Fibroblast of upper back skin (primary cell): ENCODE data around the gene DLGAP4.

Experiments
- DNase-seq: peaks from one replicate; pipeline ENCODE4 v3.0.0-alpha.2; 2013

Gene DLGAP4

GRCh38 chr20:36308353-36308752 lies 2.2 kb downstream of the DLGAP4 start:
- DNase-seq = no peak

GRCh38 chr20:36308986-36309385 lies 2.8 kb downstream of the DLGAP4 start:
- no peak for DNase-seq

- DNase-seq = no peak
These were observed 3.5 kb downstream of the DLGAP4 start for GRCh38 chr20:36309643-36310042.

GRCh38 chr20:36310215-36310981 lies 4.3 kb downstream of the DLGAP4 start:
- no peak for DNase-seq

DNA sequence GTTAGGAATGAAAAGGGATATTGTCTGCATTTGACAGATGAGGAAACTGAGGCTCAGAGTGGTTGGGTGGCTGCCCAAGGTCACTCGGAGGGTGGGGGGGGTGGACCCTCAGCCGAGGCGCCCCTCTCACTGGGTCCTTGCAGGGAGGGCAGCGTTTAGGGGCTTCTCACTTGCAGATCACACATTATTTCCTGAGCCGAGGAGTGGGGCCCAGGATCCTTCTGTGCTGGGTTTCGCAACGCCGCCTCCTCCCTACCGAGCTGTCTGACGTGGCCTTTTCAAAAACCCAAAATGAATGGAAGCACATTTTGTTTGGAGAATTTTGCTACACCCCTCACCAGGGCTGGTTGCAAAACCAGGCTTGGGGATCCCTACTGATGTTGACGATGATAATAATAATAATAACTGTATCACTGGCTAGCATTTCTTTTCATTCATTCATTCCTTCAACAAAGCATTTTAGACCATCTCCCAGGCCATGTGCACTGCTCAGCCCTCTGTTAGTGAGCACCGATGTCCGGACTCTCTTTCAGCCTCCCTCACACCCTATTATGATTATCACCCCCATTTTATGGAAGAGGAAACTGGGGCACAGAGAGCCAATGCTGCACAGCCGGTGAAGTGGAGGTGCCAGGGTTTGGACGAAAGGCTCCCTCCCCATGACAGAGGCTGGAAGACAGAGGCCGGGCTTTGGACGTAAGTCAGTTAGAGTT lies 5.2 kb downstream of the DLGAP4 start:
- no peak for DNase-seq

- DNase-seq = no peak
These were observed 6.0 kb downstream of the DLGAP4 start for GRCh38 chr20:36311854-36312723.

DNA sequence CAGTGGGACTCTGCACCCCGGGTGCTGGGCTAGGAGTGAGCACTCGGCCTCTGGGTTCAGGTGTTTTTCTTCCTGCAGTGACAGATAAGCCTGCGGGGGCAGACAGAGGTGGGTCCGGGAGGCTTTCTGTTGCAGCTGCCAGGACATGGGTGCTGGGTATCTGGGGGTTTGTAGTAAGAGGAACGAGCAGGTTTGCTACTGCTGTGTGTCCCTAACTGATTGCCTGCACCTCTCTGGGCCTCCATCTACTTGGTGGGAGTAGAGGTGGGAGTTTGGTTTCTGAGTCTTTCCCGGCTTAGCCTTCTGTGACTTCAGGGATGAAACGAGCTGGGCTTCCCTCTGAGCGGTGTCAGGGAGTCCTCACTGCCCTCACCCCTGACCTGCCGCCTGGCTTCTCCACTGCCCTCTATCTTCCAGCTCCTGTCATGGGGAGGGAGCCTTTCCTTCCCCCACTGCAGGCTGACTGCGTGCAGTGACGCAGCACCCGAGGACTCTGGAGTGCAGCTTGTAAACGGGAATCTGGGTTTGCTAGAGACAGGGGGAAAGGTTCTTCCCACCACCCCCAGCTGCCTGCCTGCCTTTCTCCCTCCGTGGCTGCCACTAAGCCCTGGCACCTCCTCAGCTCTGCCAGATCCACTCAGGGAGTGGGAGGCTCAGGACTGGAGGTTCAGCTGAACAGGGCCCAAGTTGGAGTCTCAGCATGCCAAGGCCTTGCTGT lies 6.7 kb downstream of the DLGAP4 start:
- DNase-seq = no peak

- DNase-seq = no peak
These were observed 7.3 kb downstream of the DLGAP4 start for GRCh38 chr20:36313476-36313875.

- DNase-seq = no peak
These were observed 7.8 kb downstream of the DLGAP4 start for GRCh38 chr20:36313926-36314325.

- DNase-seq = no peak
These were observed 8.8 kb downstream of the DLGAP4 start for GRCh38 chr20:36314734-36315544.

DNA sequence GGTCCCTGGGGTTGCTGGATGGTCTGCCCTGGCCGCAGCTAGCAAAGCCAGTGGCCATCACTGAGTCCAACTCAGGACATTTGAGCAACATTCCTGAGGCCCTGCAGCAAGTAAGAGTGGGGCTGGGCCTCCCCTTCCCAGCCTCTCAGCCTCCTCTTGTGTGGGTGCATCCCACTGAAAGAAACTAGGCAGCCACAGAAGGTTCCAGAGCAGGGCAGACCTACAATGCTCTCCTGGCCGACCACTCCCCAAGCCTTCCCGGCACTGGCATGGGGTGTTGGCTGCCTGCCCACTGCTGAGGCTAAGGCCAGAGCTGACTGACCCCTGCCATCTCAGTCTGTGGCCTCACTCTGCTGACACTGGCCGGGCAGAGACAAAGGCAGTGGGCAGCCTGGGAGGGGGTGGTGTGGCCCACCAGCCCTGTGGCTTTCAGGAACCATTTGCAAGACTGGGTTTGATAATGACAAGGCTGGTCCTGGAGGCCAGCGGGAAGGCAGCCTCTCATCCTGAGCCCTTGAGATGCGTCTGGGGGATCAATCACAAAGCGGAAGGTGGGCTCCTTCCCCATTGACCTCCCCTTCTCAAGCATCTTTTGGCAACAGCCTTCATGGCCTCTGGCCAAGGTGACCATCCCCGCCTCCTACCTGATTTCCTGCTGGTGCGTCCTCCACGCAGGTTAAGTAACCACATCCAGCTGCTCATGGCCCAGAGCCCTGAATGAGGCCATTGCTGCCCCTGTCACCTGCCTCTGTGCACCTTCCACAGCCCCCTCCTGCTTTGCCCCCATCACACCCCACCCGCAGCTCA lies 9.6 kb downstream of the DLGAP4 start:
- no peak for DNase-seq

- DNase-seq = no peak
These were observed 11.5 kb downstream of the DLGAP4 start for GRCh38 chr20:36317675-36318074.

DNA sequence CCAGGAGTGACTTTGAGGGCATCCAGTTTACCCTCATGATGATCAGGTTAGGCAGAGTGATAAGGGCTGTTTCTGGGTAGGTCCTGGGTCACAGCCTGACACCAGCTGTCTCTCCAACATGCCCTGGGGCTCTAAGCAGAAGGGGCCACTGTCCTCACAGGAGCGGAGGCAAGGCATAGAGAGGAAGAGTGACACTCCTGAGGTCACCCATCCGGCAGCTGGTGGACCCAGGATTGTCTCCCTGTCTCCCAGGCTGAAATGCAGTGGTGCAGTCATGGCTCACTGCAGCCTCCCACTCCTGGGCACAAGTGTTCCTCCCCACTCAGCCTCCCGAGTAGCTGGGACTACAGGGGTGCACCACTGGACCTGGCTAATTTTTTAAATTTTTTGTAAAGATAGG lies 12.0 kb downstream of the DLGAP4 start:
- DNase-seq = no peak

GRCh38 chr20:36319356-36320260 lies 13.5 kb downstream of the DLGAP4 start:
- DNase-seq = no peak

GRCh38 chr20:36320261-36320897 lies 14.2 kb downstream of the DLGAP4 start:
- DNase-seq = no peak

- DNase-seq = no peak
These were observed 15.0 kb downstream of the DLGAP4 start for GRCh38 chr20:36320898-36321695.

DNA sequence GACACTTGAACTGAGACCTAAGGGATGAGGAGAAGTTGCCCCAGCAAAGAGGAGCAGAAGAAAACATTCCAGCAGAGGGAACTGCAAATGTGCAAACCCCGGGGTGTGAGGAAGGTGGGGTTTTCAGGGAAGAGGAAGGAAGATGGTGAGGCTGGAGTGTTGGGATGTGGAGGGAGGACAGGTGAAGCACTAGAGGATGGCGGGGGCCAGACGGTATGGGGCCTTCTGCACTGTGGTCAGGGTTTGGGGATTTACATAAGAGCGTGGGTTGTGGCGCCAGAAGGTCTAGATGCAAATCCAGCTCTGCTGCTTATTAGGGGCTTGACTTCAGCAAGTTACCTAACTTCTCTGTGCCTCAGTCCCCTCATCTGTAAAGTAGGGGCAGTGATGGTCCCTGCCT lies 16.0 kb downstream of the DLGAP4 start:
- DNase-seq = no peak

GRCh38 chr20:36330091-36330490 lies 24.0 kb downstream of the DLGAP4 start:
- DNase-seq = no peak

- no peak for DNase-seq
These were observed 25.1 kb downstream of the DLGAP4 start for GRCh38 chr20:36331209-36331608.
